GM12878 (cell line): ENCODE results near the gene SYNJ2. TPM values are rescaled to one million over a fixed set of nuclear protein-coding genes. Genes with fewer than 3 reads are reported as not detected.

Experiments
- ATAC-seq: fragments of 200-7000 bp; cut with Tn5 transposase; 3 replicates; pipeline ENCODE4 v1.9.1; 2020; ENCODE audit warnings: mild to moderate bottlenecking, moderate library complexity
- BruUV-seq: library from RNA; stranded (reverse); fragments of 400-500 nt; replicated peaks from 2 replicates; lab custom pipeline; 2021; lab: Mats Ljungman, UMichigan
- CTCF ChIA-PET: fragments of 300-600 bp; sonication (Branson Sonifier 250); formaldehyde crosslinking; extraction: SDS; loops from one replicate; lab custom pipeline; 2021; ENCODE audit warnings: inconsistent platforms; lab: Yijun Ruan, JAX
- POLR2A ChIA-PET: fragments of 350-600 bp; formaldehyde crosslinking; extraction: SDS; loops from one replicate; lab custom pipeline; 2021; ENCODE audit warnings: inconsistent platforms; lab: Charles Lee
- RAD21 ChIA-PET: fragments of 300-600 bp; sonication (Branson Sonifier 250); formaldehyde crosslinking; loops from one replicate; lab custom pipeline; 2023; ENCODE audit warnings: antibody characterized with exemption; ENCODE audit not compliant: unreplicated experiment; lab: Charles Lee
- SMC1A ChIA-PET: fragments of 300-600 bp; sonication (Branson Sonifier 250); formaldehyde crosslinking; loops from one replicate; lab custom pipeline; 2023; ENCODE audit not compliant: unreplicated experiment, uncharacterized antibody; lab: Charles Lee
- DNase-seq: peaks from one replicate; pipeline ENCODE4 v3.0.0-alpha.2; 2011; ENCODE audit warnings: low read depth, low spot score
- FAIRE-seq: peaks from 3 replicates; lab custom pipeline; 2011; peaks lifted over from hg19 to GRCh38; lab: Jason Lieb, UNC
- H2AFZ ChIP-seq: 2 replicates; pipeline ENCODE4 v1.6.0; 2011; ENCODE audit warnings: low read depth, low read length, control low read depth; ENCODE audit not compliant: control insufficient read depth
- H3K27ac ChIP-seq: 2 replicates; pipeline ENCODE4 v1.5.1; 2011; ENCODE audit warnings: control low read depth; ENCODE audit not compliant: control insufficient read depth, insufficient read depth
- H3K27me3 ChIP-seq, 2 experiments: replicated peaks in 1 of 2; 2 replicates each; pipeline versions ENCODE4 v1.6.0 to v1.6.1; 2011; ENCODE audit warnings: low read length in 1 of 2; ENCODE audit not compliant: control insufficient read depth in 2 of 2, insufficient read depth in 2 of 2
- H3K36me3 ChIP-seq, 2 experiments: 2 replicates each; pipeline ENCODE4 v1.5.1; 2011; ENCODE audit warnings: low read length in 1 of 2; ENCODE audit not compliant: control insufficient read depth in 2 of 2, insufficient read depth in 2 of 2
- H3K4me1 ChIP-seq: 2 replicates; pipeline ENCODE4 v1.6.1; 2011; ENCODE audit warnings: mild to moderate bottlenecking, low read length, moderate library complexity, mixed read lengths; ENCODE audit not compliant: control insufficient read depth, insufficient read depth
- H3K4me2 ChIP-seq: 2 replicates; pipeline ENCODE4 v1.6.0; 2011; ENCODE audit warnings: control low read depth; ENCODE audit not compliant: control insufficient read depth, insufficient read depth
- H3K4me3 ChIP-seq: fragments of 200-600 bp; sonication (generic); 2 replicates; pipeline ENCODE4 v1.5.1; 2016
- H3K79me2 ChIP-seq: 2 replicates; pipeline ENCODE4 v1.6.0; 2011; ENCODE audit warnings: low read length; ENCODE audit not compliant: control insufficient read depth, insufficient read depth
- H3K9ac ChIP-seq: 2 replicates; pipeline ENCODE4 v1.8.0; 2011; ENCODE audit warnings: low read length, control low read depth, mixed read lengths; ENCODE audit not compliant: control insufficient read depth, insufficient read depth
- H3K9me3 ChIP-seq: replicated peaks from 3 replicates; pipeline ENCODE4 v1.5.1; 2011; ENCODE audit warnings: mild to moderate bottlenecking, low read length; ENCODE audit not compliant: control insufficient read depth, insufficient read depth
- H4K20me1 ChIP-seq: 2 replicates; pipeline ENCODE4 v1.6.0; 2011; ENCODE audit not compliant: control insufficient read depth, insufficient read depth
- BACH1 ChIP-seq: fragments of 450-650 bp; IDR thresholded peaks from 2 replicates; pipeline ENCODE4 v1.6.1; 2017; ENCODE audit warnings: mild to moderate bottlenecking, borderline replicate concordance
- CHD4 ChIP-seq: fragments of 200-600 bp; sonication (generic); IDR thresholded peaks from 2 replicates; pipeline ENCODE4 v1.6.1; 2016; ENCODE audit warnings: mild to moderate bottlenecking
- EED ChIP-seq: sonication (generic); IDR thresholded peaks from 2 replicates; pipeline ENCODE4 v1.6.1; 2016; ENCODE audit warnings: antibody characterized with exemption, low read depth
- HDGF ChIP-seq: fragments of 450-650 bp; IDR thresholded peaks from 2 replicates; pipeline ENCODE4 v1.6.1; 2016; ENCODE audit warnings: antibody characterized with exemption
- IRF4 ChIP-seq: IDR thresholded peaks from 2 replicates; pipeline ENCODE4 v1.6.1; 2011; ENCODE audit warnings: low read depth, low read length
- KAT2A ChIP-seq: conservative IDR thresholded peaks from 2 replicates; pipeline ENCODE4 v1.6.1; 2011; ENCODE audit warnings: low read depth, low read length; ENCODE audit not compliant: control insufficient read depth
- NBN ChIP-seq: fragments of 450-650 bp; IDR thresholded peaks from 2 replicates; pipeline ENCODE4 v1.6.1; 2016
- NFYB ChIP-seq: IDR thresholded peaks from 2 replicates; pipeline ENCODE4 v1.6.1; 2011; ENCODE audit warnings: low read depth, mild to moderate bottlenecking, low read length, improper control_type of control experiment, moderate library complexity; ENCODE audit not compliant: insufficient read depth
- NR2F1 ChIP-seq: fragments of 450-650 bp; conservative IDR thresholded peaks from 2 replicates; pipeline ENCODE4 v1.6.1; 2017; ENCODE audit warnings: mild to moderate bottlenecking
- PAX5 ChIP-seq: IDR thresholded peaks from 2 replicates; pipeline ENCODE4 v1.6.1; 2011; ENCODE audit warnings: low read depth, low read length, borderline replicate concordance
- PML ChIP-seq: IDR thresholded peaks from 2 replicates; pipeline ENCODE4 v1.6.1; 2012; ENCODE audit warnings: low read length, inconsistent platforms
- RAD21 ChIP-seq: IDR thresholded peaks from 2 replicates; pipeline ENCODE4 v1.6.1; 2011; ENCODE audit warnings: mild to moderate bottlenecking, low read depth, low read length, moderate library complexity; ENCODE audit not compliant: insufficient read depth
- ZNF274 ChIP-seq: IDR thresholded peaks from one replicate; pipeline ENCODE4 v1.8.0; 2011; ENCODE audit not compliant: insufficient read length, insufficient read depth
- WGBS: methylation state at CpG from one replicate; pipeline ENCODE4 v1.1.6; 2016; ENCODE audit warnings: low lambda C conversion rate; ENCODE audit not compliant: insufficient replicate concordance, insufficient coverage; ENCODE audit errors: missing lambda C conversion rate; 5-methylcytosine and 5-hydroxymethylcytosine counted together
- in situ Hi-C: fragments of 300-500 bp; cut with MboI; formaldehyde crosslinking; loops from 9 replicates; pipeline ENCODE4 v1.14.3; 2018; ENCODE audit warnings: mixed read lengths
- intact Hi-C: fragments of 100-400 bp; cut with micrococcal nuclease; formaldehyde crosslinking; loops from one replicate; pipeline ENCODE4 v1.14.2; 2022; ENCODE audit not compliant: unreplicated experiment
- polyA plus RNA-seq, 11 experiments: library from polyadenylated mRNA; depleted of rRNA in 4 of 11; unstranded in 6 of 11; stranded (reverse) in 5 of 11; fragments of >200 nt; fragmentation: Nextera tagmentation in 4 of 11; fragmentation: Illumina TruSeq in 1 of 11; extraction: Ambion mirVana in 4 of 11; extraction: Trizol in 1 of 11; gene quantifications; 1 replicate in 1 of 11; 2 replicates in 10 of 11; pipeline versions ENCODE4 v1.2.1 to v1.2.3, GENCODE V29; 2011 to 2016; ENCODE audit warnings: inconsistent platforms in 2 of 11, missing spikeins in 2 of 11, low read depth in 1 of 11
- total RNA-seq, 4 experiments: library from RNA; depleted of rRNA in 3 of 4; stranded (reverse); fragments of >200 nt in 3 of 4; fragmentation: Illumina TruSeq in 1 of 4; extraction: Trizol in 1 of 4; gene quantifications; 2 replicates each; pipeline versions ENCODE4 v1.2.1 to v1.2.3, GENCODE V29; 2013 to 2021

Gene SYNJ2
- total and polyA plus RNA-seq, 10 of the 15 experiments (the other 5 are each of a cell fraction or from before 2014, with no cell fraction given), result 0.11 to 1.8 (median 0.57) TPM

DNA sequence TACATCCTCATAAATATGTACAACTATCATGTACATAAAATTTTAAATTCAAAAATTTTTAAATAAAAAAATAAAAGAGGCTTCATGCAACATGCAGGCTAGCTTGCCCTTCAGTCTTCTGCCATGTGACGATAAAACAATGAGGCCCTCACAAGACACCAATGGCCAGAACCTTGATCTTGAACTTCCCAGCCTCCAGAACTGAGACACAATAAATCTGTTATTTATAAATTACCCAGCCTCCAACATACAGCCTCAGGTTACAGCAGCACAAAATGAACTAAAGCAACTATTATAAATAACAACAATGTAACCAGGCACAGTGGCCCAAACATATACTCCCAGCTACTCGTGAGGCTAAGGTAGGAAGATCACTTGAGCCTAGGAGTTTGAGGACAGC lies 143.6 kb downstream of the SYNJ2 start:
- DNase-seq, result no peak
- in situ Hi-C loops (no loop called here), intact Hi-C loops (no loop called here)
- Histone ChIP-seq H3K27me3 (no peaks in the 10 kb centered on the region), H3K4me2 (no peak overlapping the region), H3K4me3 (no peak overlapping the region), H3K9me3 (no peaks in the 10 kb centered on the region), H3K79me2 (no peaks in the 10 kb centered on the region), H3K27ac (no peak overlapping the region), H4K20me1 (no peaks in the 10 kb centered on the region), H3K4me1 (no peaks in the 10 kb centered on the region), H3K36me3 (no peaks in the 10 kb centered on the region), H2AFZ (no peak overlapping the region), H3K9ac (no peak overlapping the region)
- 97% methylated on average over 2 of the region's 2 CpGs for WGBS
- TF ChIP-seq RAD21, result no peak
- TF ChIP-seq NR2F1, result no peak
- TF ChIP-seq KAT2A, result no peak
- TF ChIP-seq NFYB, result no peak
- TF ChIP-seq CHD4, result no peak
- no peak for TF ChIP-seq HDGF
- no peak for TF ChIP-seq IRF4
- no peak for TF ChIP-seq PML
- no peak for TF ChIP-seq NBN
- no peak for TF ChIP-seq PAX5
- TF ChIP-seq EED, result no peak
- no peak for TF ChIP-seq BACH1
- TF ChIP-seq ZNF274, result no peak
- ChIA-PET SMC1A (no interaction called here), CTCF (interaction anchor here (0.6 kb wide), 1 partner anchor 87 kb away, joined by 6 read pairs; no protein-coding TSS in a partner anchor), RAD21 (no interaction called here), POLR2A (no interaction called here)
- no peak for FAIRE-seq
- BruUV-seq, result no TSS peak
- no peak for ATAC-seq
